H1 (cell line): ENCODE results near the gene HSF4. TPM values are rescaled to one million over a fixed set of nuclear protein-coding genes. Genes with fewer than 3 reads are reported as not detected.

Experiments used
- EZH2 ChIP-seq: fragments of 200-600 bp; sonication (generic); IDR thresholded peaks from 2 replicates; pipeline ENCODE4 v1.7.1; 2012; ENCODE audit warnings: low read depth, mild to moderate bottlenecking, moderate library complexity, low read length, inconsistent platforms; ENCODE audit not compliant: severe bottlenecking
- polyA plus RNA-seq, 7 experiments: library from polyadenylated mRNA; depleted of rRNA in 3 of 7; stranded (reverse) in 5 of 7; unstranded in 2 of 7; fragments of >200 nt in 5 of 7; fragments of 200-250 nt in 2 of 7; gene quantifications; 1 replicate in 5 of 7; 2 replicates in 1 of 7; 4 replicates in 1 of 7; pipeline versions ENCODE4 v1.2.1 to v1.2.3, GENCODE V29; 2011 to 2013; ENCODE audit warnings: missing spikeins in 2 of 7, mixed read lengths in 2 of 7
- total RNA-seq: library from RNA; stranded (reverse); fragmentation: NEBNext Ultra II Directional; extraction: Animal tissue kit (Norgen Biotek cat#: 25700); gene quantifications from 2 replicates; pipeline ENCODE4 v1.2.1, GENCODE V29; 2021

The HSF4 gene
- total and polyA plus RNA-seq, 2 of the 8 experiments (the other 6 are each of a cell fraction or from before 2014, with no cell fraction given): 0.14 TPM; not detected in 1

- TF ChIP-seq EZH2: no peak
Measured at GRCh38 chr16:67199011-67199807, 34.7 kb downstream of the HSF4 start, which contains the start of gene ELMO3 (continued).
